Sigmoid colon (tissue), 7 donors: ENCODE measurements around the gene ABHD2. TPM values are rescaled to one million over a fixed set of nuclear protein-coding genes. Genes with fewer than 3 reads are reported as not detected.

Source experiments
- DNase-seq: peaks from one replicate; pipeline ENCODE4 v3.0.0-alpha.2; 2019
- H3K27ac ChIP-seq, 4 donors: fragments of 200-600 bp; sonication (generic); one replicate each; pipeline ENCODE4 v1.5.1; 2016 to 2019; ENCODE audit warnings: mild to moderate bottlenecking in 1 of 4
- H3K27me3 ChIP-seq, 3 donors: fragments of 200-600 bp; sonication (generic); one replicate each; pipeline ENCODE4 v1.5.1; 2019; ENCODE audit warnings: mild to moderate bottlenecking in 1 of 3
- H3K36me3 ChIP-seq, 4 donors: fragments of 200-600 bp; sonication (generic); one replicate each; pipeline ENCODE4 v1.5.1; 2016 to 2019
- H3K4me1 ChIP-seq, 4 donors: fragments of 200-600 bp; sonication (generic); one replicate each; pipeline ENCODE4 v1.5.1; 2017 to 2019
- H3K4me3 ChIP-seq, 4 donors: fragments of 200-600 bp; sonication (generic); one replicate each; pipeline ENCODE4 v1.5.1; 2017 to 2019; ENCODE audit warnings: mild to moderate bottlenecking in 2 of 4, moderate library complexity in 1 of 4
- H3K9me3 ChIP-seq, 4 donors: fragments of 200-600 bp in 3 of 4; sonication (generic) in 3 of 4; one replicate each; pipeline versions ENCODE4 v1.5.1 to v1.6.1; 2013 to 2019
- EP300 ChIP-seq, 4 donors: sonication (generic); formaldehyde crosslinking; IDR thresholded peaks; one replicate each; pipeline ENCODE4 v1.6.1; 2017; ENCODE audit warnings: antibody characterized with exemption in 4 of 4
- POLR2A ChIP-seq, 2 donors: fragments of 450-650 bp; IDR thresholded peaks; one replicate each; pipeline ENCODE4 v1.6.1; 2016; ENCODE audit warnings: antibody characterized with exemption in 2 of 2, mild to moderate bottlenecking in 2 of 2, moderate library complexity in 2 of 2
- POLR2AphosphoS5 ChIP-seq, 4 donors: sonication (generic); formaldehyde crosslinking; IDR thresholded peaks; one replicate each; pipeline ENCODE4 v1.6.1; 2017; ENCODE audit warnings: antibody characterized with exemption in 4 of 4
- WGBS, 2 donors: extraction: QIAGEN DNeasy Blood & Tissue Kit; methylation state at CpG; one replicate each; pipeline ENCODE4 v1.1.7; 2013; 5-methylcytosine and 5-hydroxymethylcytosine counted together
- intact Hi-C: fragments of 100-400 bp; cut with DNase I; formaldehyde crosslinking; loops from one replicate; pipeline ENCODE4 v1.15.1; 2023
- polyA plus RNA-seq, 3 donors: library from polyadenylated mRNA; stranded (reverse); fragments of 200-250 nt; gene quantifications; one replicate each; pipeline ENCODE4 v1.2.3, GENCODE V29; 2013
- total RNA-seq, 4 donors: library from RNA; depleted of rRNA; stranded (reverse); fragments of >200 nt; gene quantifications; one replicate each; pipeline ENCODE4 v1.1.0, GENCODE V29; 2016
- TF ChIP-seq, protein P1 (sequence below), 4 experiments: fragments of 450-650 bp in 3 of 4; fragments of 200-600 bp in 1 of 4; IDR thresholded peaks; one replicate each; pipeline ENCODE4 v1.5.1; 2016 to 2019; ENCODE audit warnings: antibody characterized with exemption in 4 of 4, mild to moderate bottlenecking in 3 of 4, moderate library complexity in 2 of 4
- donor health status: healthy with polysubstance abuse.
- donor health status: Bipolar disorder and iron deficiency.
- donor health status: healthy.

The ABHD2 gene
- total and polyA plus RNA-seq, 7 donors: 1.8 to 81.5 (median 32.9) TPM

DNA sequence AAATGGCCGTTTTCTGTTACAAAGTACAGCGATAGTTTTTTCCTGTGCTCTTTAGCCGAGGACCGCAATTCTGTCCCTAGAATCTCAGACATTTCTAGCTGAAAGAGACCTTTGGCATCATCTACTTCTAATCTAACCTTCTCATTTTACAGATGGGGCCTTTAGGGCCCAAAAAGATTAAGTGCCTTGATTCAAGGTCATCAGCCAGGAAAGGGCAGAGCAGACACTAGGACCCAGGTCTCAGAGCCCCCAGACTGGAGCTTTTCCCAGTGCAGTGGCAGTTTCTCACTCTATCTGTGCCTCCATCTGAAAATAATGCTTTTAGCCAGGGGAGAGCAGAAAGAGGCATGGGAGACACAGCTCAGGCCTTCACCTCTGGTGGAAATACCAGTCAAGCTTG lies 20.6 kb downstream of the ABHD2 start:
- H3K27ac ChIP-seq: peak overlapping the region; percentile 61 to 97 (median 86)
- H3K4me1 ChIP-seq: peaks cover 0 to 79% (median 72%) of the 10 kb centered on the region in 4 donors
- DNase-seq: no peak
- H3K36me3 ChIP-seq: peaks cover 0 to 11% (median 0%) of the 10 kb centered on the region in 4 donors
- intact Hi-C loops: loop anchor here (10.0 kb wide), 1 partner anchor 564 kb away; the partner anchor contains the start of gene DET1
- H3K9me3 ChIP-seq: no peaks in the 10 kb centered on the region
- TF ChIP-seq POLR2A (IDR thresholded peaks at IDR 0.05): no peak
- no peak for TF ChIP-seq POLR2AphosphoS5 (IDR thresholded peaks at IDR 0.05)
- TF ChIP-seq, protein P1, sequence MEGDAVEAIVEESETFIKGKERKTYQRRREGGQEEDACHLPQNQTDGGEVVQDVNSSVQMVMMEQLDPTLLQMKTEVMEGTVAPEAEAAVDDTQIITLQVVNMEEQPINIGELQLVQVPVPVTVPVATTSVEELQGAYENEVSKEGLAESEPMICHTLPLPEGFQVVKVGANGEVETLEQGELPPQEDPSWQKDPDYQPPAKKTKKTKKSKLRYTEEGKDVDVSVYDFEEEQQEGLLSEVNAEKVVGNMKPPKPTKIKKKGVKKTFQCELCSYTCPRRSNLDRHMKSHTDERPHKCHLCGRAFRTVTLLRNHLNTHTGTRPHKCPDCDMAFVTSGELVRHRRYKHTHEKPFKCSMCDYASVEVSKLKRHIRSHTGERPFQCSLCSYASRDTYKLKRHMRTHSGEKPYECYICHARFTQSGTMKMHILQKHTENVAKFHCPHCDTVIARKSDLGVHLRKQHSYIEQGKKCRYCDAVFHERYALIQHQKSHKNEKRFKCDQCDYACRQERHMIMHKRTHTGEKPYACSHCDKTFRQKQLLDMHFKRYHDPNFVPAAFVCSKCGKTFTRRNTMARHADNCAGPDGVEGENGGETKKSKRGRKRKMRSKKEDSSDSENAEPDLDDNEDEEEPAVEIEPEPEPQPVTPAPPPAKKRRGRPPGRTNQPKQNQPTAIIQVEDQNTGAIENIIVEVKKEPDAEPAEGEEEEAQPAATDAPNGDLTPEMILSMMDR (IDR thresholded peaks at IDR 0.05): no peak
- WGBS, 2 donors: 92 to 94% methylated on average over 4 of the region's 4 CpGs
- H3K27me3 ChIP-seq: no peaks in the 10 kb centered on the region
- H3K4me3 ChIP-seq: no peak overlapping the region

DNA sequence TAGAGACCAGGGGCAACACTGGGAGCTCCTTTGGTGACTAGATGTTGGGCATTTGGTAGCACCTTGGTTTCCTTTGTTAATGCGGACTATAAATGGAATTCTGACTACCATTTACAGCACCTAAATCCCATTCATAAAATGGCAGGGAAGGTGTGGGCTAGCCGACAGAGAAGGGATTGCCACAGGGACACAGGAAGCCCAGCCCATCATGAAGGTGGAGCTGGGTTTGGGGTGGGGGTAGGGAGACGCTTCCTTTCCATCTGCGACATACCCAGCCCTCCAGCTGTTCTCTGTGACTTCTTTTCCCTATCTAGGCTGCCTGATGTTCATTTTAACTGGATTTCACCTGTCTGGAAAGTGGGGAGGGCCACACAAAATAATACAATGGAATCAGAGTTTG lies 21.0 kb downstream of the ABHD2 start:
- no peak for TF ChIP-seq EP300 (IDR thresholded peaks at IDR 0.05)
- TF ChIP-seq, protein P1 (IDR thresholded peaks at IDR 0.05): no peak
- TF ChIP-seq POLR2A (IDR thresholded peaks at IDR 0.05): no peak
- TF ChIP-seq POLR2AphosphoS5 (IDR thresholded peaks at IDR 0.05): no peak
- H3K4me1 ChIP-seq: peaks cover 0 to 79% (median 68%) of the 10 kb centered on the region in 4 donors
- 79 to 86% methylated on average over 4 of the region's 4 CpGs for WGBS, 2 donors
- intact Hi-C loops: loop anchor here (10.0 kb wide), 1 partner anchor 564 kb away; the partner anchor contains the start of gene DET1
- no peaks in the 10 kb centered on the region for H3K27me3 ChIP-seq
- no peaks in the 10 kb centered on the region for H3K9me3 ChIP-seq
- H3K36me3 ChIP-seq: peaks cover 0 to 11% (median 0%) of the 10 kb centered on the region in 4 donors
- H3K4me3 ChIP-seq: no peak overlapping the region
- peak; percentile 53 for DNase-seq
- H3K27ac ChIP-seq: peak overlapping the region; percentile 61 to 97 (median 86)

DNA sequence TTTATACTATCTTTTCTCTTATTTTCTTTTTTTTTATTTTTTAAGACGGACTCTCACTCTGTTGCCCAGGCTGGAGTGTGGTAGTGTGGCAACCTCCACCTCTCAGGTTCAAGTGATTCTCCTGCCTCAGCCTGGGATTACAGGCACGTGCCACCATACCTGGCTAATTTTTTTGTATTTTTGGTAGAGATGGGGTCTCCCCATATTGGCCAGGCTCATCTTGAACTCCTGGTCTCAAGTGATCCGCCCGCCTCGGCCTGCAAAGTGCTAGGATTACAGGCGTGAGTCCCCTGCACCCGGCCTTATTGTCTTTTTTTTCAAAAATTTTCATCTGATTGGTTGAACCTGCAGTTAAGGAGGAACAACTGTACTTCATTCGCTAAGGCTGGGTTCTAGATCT lies 21.8 kb downstream of the ABHD2 start:
- Histone ChIP-seq H3K27me3 (no peaks in the 10 kb centered on the region), H3K4me3 (no peak overlapping the region), H3K36me3 (peaks cover 0 to 11% (median 0%) of the 10 kb centered on the region in 4 donors), H3K27ac (peak overlapping the region in 1 of 4 donors; percentile 97), H3K9me3 (no peaks in the 10 kb centered on the region), H3K4me1 (peaks cover 0 to 79% (median 68%) of the 10 kb centered on the region in 4 donors)
- intact Hi-C loops: no loop called here
- 95 to 96% methylated on average over 8 of the region's 8 CpGs for WGBS, 2 donors
- peak; percentile 38 for DNase-seq
- TF ChIP-seq EP300 (IDR thresholded peaks at IDR 0.05) (no peak), POLR2AphosphoS5 (IDR thresholded peaks at IDR 0.05) (no peak), POLR2A (IDR thresholded peaks at IDR 0.05) (no peak)
- TF ChIP-seq, protein P1 (IDR thresholded peaks at IDR 0.05): no peak

DNA sequence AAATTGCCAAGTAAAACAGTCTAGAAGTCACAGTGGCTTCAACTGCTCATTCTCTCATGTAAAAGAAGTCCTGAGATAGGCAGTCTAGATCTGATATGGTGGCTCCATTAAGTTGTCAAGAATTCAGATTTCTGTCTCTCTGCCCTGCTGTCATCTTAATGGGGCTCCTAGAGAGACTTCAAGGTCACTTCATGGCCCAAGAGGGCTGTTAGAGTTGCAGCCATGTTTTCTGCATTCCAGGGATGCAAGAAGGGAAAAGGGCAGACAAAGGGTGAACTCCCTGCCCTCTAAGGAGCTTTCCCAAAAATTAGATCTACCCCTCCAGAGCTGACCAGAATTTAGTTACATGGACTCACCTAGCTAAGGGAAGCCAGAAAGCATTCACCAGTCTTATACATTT lies 23.1 kb downstream of the ABHD2 start:
- Histone ChIP-seq H3K9me3 (no peaks in the 10 kb centered on the region), H3K4me3 (no peak overlapping the region), H3K27ac (peak overlapping the region in 3 of 4 donors; percentile 9 to 85 (median 28)), H3K36me3 (peaks cover 0 to 17% (median 1%) of the 10 kb centered on the region in 4 donors), H3K4me1 (peaks cover 0 to 77% (median 66%) of the 10 kb centered on the region in 4 donors), H3K27me3 (no peaks in the 10 kb centered on the region)
- no peak for DNase-seq
- TF ChIP-seq, protein P1 (IDR thresholded peaks at IDR 0.05): no peak
- TF ChIP-seq POLR2A (IDR thresholded peaks at IDR 0.05) (no peak), POLR2AphosphoS5 (IDR thresholded peaks at IDR 0.05) (no peak), EP300 (IDR thresholded peaks at IDR 0.05) (no peak)
- intact Hi-C loops: no loop called here

DNA sequence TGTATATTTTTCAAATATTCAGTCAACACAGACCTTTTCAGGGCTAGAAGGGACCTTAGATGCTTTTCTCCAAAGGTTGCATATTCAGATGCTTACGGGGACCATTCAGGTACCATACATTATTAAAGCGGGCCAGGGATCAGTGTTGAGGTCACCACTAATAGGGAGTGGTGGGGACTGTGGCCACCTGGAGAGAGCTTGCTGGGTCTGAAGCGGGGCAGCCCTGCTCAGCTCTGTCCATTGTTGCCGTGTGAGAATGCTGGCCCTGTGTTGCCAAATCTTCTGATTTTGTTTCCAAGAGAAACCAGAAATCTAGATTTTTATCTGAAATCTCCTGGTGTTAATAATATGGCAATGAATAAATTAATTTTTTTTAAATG lies 23.7 kb downstream of the ABHD2 start:
- Histone ChIP-seq H3K27me3 (no peaks in the 10 kb centered on the region), H3K9me3 (no peaks in the 10 kb centered on the region), H3K4me3 (no peak overlapping the region), H3K27ac (peak overlapping the region; percentile 53 to 90 (median 70)), H3K4me1 (peaks cover 0 to 74% (median 60%) of the 10 kb centered on the region in 4 donors), H3K36me3 (peaks cover 0 to 23% (median 5%) of the 10 kb centered on the region in 4 donors)
- 83 to 85% methylated on average over 4 of the region's 4 CpGs for WGBS, 2 donors
- TF ChIP-seq, protein P1 (IDR thresholded peaks at IDR 0.05): no peak
- no peak for TF ChIP-seq POLR2A (IDR thresholded peaks at IDR 0.05)
- TF ChIP-seq POLR2AphosphoS5 (IDR thresholded peaks at IDR 0.05): no peak
- no peak for TF ChIP-seq EP300 (IDR thresholded peaks at IDR 0.05)
- DNase-seq: no peak
- intact Hi-C loops: no loop called here
